H1 (cell line): Measurements from ENCODE around the gene HLTF. TPM values are rescaled to one million over a fixed set of nuclear protein-coding genes. Genes with fewer than 3 reads are reported as not detected.

Experiments
- CTCF ChIA-PET: fragments of 300-600 bp; sonication (Branson Sonifier 250); formaldehyde crosslinking; loops from one replicate; lab custom pipeline; 2021; ENCODE audit not compliant: partially characterized antibody; lab: Charles Lee
- POLR2A ChIA-PET: fragments of 300-600 bp; sonication (Branson Sonifier 250); formaldehyde crosslinking; loops from one replicate; lab custom pipeline; 2021; ENCODE audit warnings: inconsistent platforms; ENCODE audit not compliant: partially characterized antibody; lab: Charles Lee
- DNase-seq, 2 experiments: peaks; one replicate each; pipeline versions ENCODE4 v3.0.0 to v3.0.0-alpha.2; 2010 to 2022; ENCODE audit warnings: low spot score in 2 of 2, low read depth in 1 of 2, mixed read lengths in 1 of 2
- FAIRE-seq: peaks from 2 replicates; lab custom pipeline; 2011; peaks lifted over from hg19 to GRCh38; lab: Jason Lieb, UNC
- H2AFZ ChIP-seq: 2 replicates; pipeline ENCODE4 v1.8.1; 2012; ENCODE audit warnings: low read length, inconsistent platforms
- H2AK5ac ChIP-seq: 2 replicates; pipeline ENCODE4 v1.6.1; 2013; ENCODE audit warnings: low read depth, low read length
- H2BK120ac ChIP-seq: replicated peaks from 2 replicates; pipeline ENCODE3; 2013; ENCODE audit warnings: low read depth, low read length, inconsistent platforms
- H2BK12ac ChIP-seq: 2 replicates; pipeline ENCODE4 v1.6.1; 2013; ENCODE audit warnings: low read depth, low read length
- H2BK15ac ChIP-seq: 2 replicates; pipeline ENCODE4 v1.6.1; 2013; ENCODE audit warnings: low read length
- H2BK20ac ChIP-seq: 2 replicates; pipeline ENCODE4 v1.6.1; 2013; ENCODE audit warnings: low read length
- H2BK5ac ChIP-seq: 2 replicates; pipeline ENCODE4 v1.6.1; 2013; ENCODE audit warnings: low read depth, low read length
- H3K14ac ChIP-seq: 2 replicates; pipeline ENCODE4 v1.6.1; 2013; ENCODE audit warnings: inconsistent platforms; ENCODE audit not compliant: insufficient read length
- H3K18ac ChIP-seq: 2 replicates; pipeline ENCODE4 v1.6.1; 2013; ENCODE audit warnings: low read length; ENCODE audit errors: extremely low read depth
- H3K23ac ChIP-seq: 2 replicates; pipeline ENCODE4 v1.6.1; 2013; ENCODE audit warnings: inconsistent platforms; ENCODE audit not compliant: insufficient read length
- H3K23me2 ChIP-seq: 2 replicates; pipeline ENCODE4 v1.6.1; 2013; ENCODE audit warnings: low read depth, low read length
- H3K27ac ChIP-seq: 2 replicates; pipeline ENCODE4 v1.6.1; 2011; ENCODE audit warnings: low read depth, low read length, inconsistent platforms
- H3K27me3 ChIP-seq, 4 experiments: replicated peaks in 1 of 4; 1 replicate in 1 of 4; 2 replicates in 3 of 4; pipeline versions ENCODE4 v1.6.1 to v1.8.1; 2011 to 2013; ENCODE audit warnings: low read length in 3 of 4, mild to moderate bottlenecking in 3 of 4, inconsistent platforms in 2 of 4, mixed read lengths in 2 of 4, moderate library complexity in 1 of 4; ENCODE audit not compliant: control insufficient read depth in 3 of 4, insufficient read depth in 3 of 4; ENCODE audit errors: extremely low read depth in 1 of 4
- H3K36me3 ChIP-seq, 4 experiments: 2 replicates each; pipeline versions ENCODE4 v1.6.1 to v1.8.1; 2011 to 2013; ENCODE audit warnings: mild to moderate bottlenecking in 4 of 4, low read length in 3 of 4, moderate library complexity in 2 of 4, control low read depth in 1 of 4, inconsistent platforms in 1 of 4; ENCODE audit not compliant: insufficient read depth in 4 of 4, control insufficient read depth in 2 of 4
- H3K4ac ChIP-seq: replicated peaks from 2 replicates; pipeline ENCODE3; 2013; ENCODE audit warnings: low read length, low read depth, mixed read lengths, inconsistent platforms; ENCODE audit not compliant: insufficient read length
- H3K4me1 ChIP-seq, 4 experiments: replicated peaks in 1 of 4; 1 replicate in 1 of 4; 2 replicates in 3 of 4; pipeline versions ENCODE4 v1.6.1 to v1.8.1; 2011 to 2013; ENCODE audit warnings: low read length in 3 of 4, inconsistent platforms in 2 of 4, mixed read lengths in 1 of 4; ENCODE audit not compliant: insufficient read depth in 4 of 4, control insufficient read depth in 3 of 4
- H3K4me2 ChIP-seq, 2 experiments: 2 replicates each; pipeline versions ENCODE4 v1.6.1 to v1.8.1; 2011 to 2013; ENCODE audit warnings: low read depth in 2 of 2, low read length in 2 of 2, control low read depth in 1 of 2, inconsistent platforms in 1 of 2, mild to moderate bottlenecking in 1 of 2; ENCODE audit not compliant: insufficient read depth in 1 of 2
- H3K4me3 ChIP-seq, 4 experiments: fragments of 200-600, 300-600 bp in 1 of 4; sonication (generic), shearing (Covaris generic), sonication (Bioruptor Twin) in 1 of 4; 2 replicates each; pipeline versions ENCODE4 v1.5.1 to v1.8.1; 2011 to 2016; ENCODE audit warnings: low read length in 4 of 4, low read depth in 3 of 4, control low read depth in 2 of 4, inconsistent platforms in 2 of 4, mild to moderate bottlenecking in 2 of 4, mixed read lengths in 1 of 4, moderate library complexity in 1 of 4; ENCODE audit not compliant: insufficient read depth in 2 of 4; ENCODE audit errors: extremely low read depth in 1 of 4
- H3K56ac ChIP-seq: replicated peaks from 2 replicates; pipeline ENCODE3; 2013; ENCODE audit warnings: low read depth, mild to moderate bottlenecking, mixed read lengths, low read length, inconsistent platforms; ENCODE audit not compliant: insufficient read length
- H3K79me1 ChIP-seq: 2 replicates; pipeline ENCODE4 v1.6.1; 2013; ENCODE audit warnings: low read depth, low read length, control low read depth
- H3K79me2 ChIP-seq, 2 experiments: 2 replicates each; pipeline versions ENCODE4 v1.6.1 to v1.8.1; 2012 to 2013; ENCODE audit warnings: low read length in 2 of 2, mild to moderate bottlenecking in 2 of 2, inconsistent platforms in 1 of 2; ENCODE audit not compliant: insufficient read depth in 2 of 2, control insufficient read depth in 1 of 2
- H3K9ac ChIP-seq, 4 experiments: replicated peaks in 1 of 4; 1 replicate in 1 of 4; 2 replicates in 3 of 4; pipeline versions ENCODE4 v1.6.1 to v1.8.1; 2011 to 2013; ENCODE audit warnings: low read depth in 3 of 4, low read length in 3 of 4, control low read depth in 2 of 4, mild to moderate bottlenecking in 2 of 4, moderate library complexity in 2 of 4, inconsistent platforms in 1 of 4; ENCODE audit errors: extremely low read depth in 1 of 4
- H3K9me3 ChIP-seq, 2 experiments: 2 replicates each; pipeline versions ENCODE4 v1.6.1 to v1.8.1; 2012 to 2013; ENCODE audit warnings: mild to moderate bottlenecking in 2 of 2, moderate library complexity in 2 of 2, control low read depth in 1 of 2, inconsistent platforms in 1 of 2, low read depth in 1 of 2, low read length in 1 of 2, mixed read lengths in 1 of 2; ENCODE audit not compliant: insufficient read depth in 2 of 2
- H4K20me1 ChIP-seq, 2 experiments: replicated peaks in 1 of 2; 2 replicates each; pipeline versions ENCODE3 to v1.8.1; 2011 to 2013; ENCODE audit warnings: inconsistent platforms in 2 of 2, low read length in 2 of 2, mild to moderate bottlenecking in 1 of 2; ENCODE audit not compliant: insufficient read depth in 2 of 2, control insufficient read depth in 1 of 2
- H4K5ac ChIP-seq: 2 replicates; pipeline ENCODE4 v1.6.1; 2013; ENCODE audit warnings: low read length, low read depth, mixed read lengths, inconsistent platforms; ENCODE audit not compliant: insufficient read length
- H4K8ac ChIP-seq: 2 replicates; pipeline ENCODE4 v1.8.0; 2013; ENCODE audit warnings: mild to moderate bottlenecking, moderate library complexity, low read length, inconsistent platforms; ENCODE audit not compliant: insufficient read depth; ENCODE audit errors: extremely low read depth
- H4K91ac ChIP-seq: replicated peaks from 2 replicates; pipeline ENCODE3; 2013; ENCODE audit warnings: low read length, mixed read lengths, inconsistent platforms; ENCODE audit not compliant: insufficient read length
- BACH1 ChIP-seq: IDR thresholded peaks from 2 replicates; pipeline ENCODE4 v1.6.1; 2012; ENCODE audit warnings: low read length, improper control_type of control experiment
- EP300 ChIP-seq, 2 experiments: IDR thresholded peaks; 1 replicate in 1 of 2; 2 replicates in 1 of 2; pipeline ENCODE4 v1.6.1; 2011 to 2012; ENCODE audit warnings: low read depth in 2 of 2, low read length in 2 of 2, mild to moderate bottlenecking in 2 of 2, borderline replicate concordance in 1 of 2, inconsistent platforms in 1 of 2, moderate library complexity in 1 of 2
- EZH2 ChIP-seq: fragments of 200-600 bp; sonication (generic); IDR thresholded peaks from 2 replicates; pipeline ENCODE4 v1.7.1; 2012; ENCODE audit warnings: low read depth, mild to moderate bottlenecking, moderate library complexity, low read length, inconsistent platforms; ENCODE audit not compliant: severe bottlenecking
- GABPA ChIP-seq: IDR thresholded peaks from 2 replicates; pipeline ENCODE4 v1.6.1; 2011; ENCODE audit warnings: mild to moderate bottlenecking, low read length, moderate library complexity, borderline replicate concordance; ENCODE audit not compliant: insufficient read depth
- JUN ChIP-seq: IDR thresholded peaks from 2 replicates; pipeline ENCODE4 v1.6.1; 2011; ENCODE audit warnings: low read depth, mild to moderate bottlenecking, improper control_type of control experiment, low read length
- RXRA ChIP-seq: IDR thresholded peaks from 2 replicates; pipeline ENCODE4 v1.6.1; 2011; ENCODE audit warnings: low read depth, mild to moderate bottlenecking, low read length, moderate library complexity; ENCODE audit not compliant: insufficient read depth
- SUZ12 ChIP-seq: fragments of 200-600 bp; sonication (generic); IDR thresholded peaks from 2 replicates; pipeline ENCODE4 v1.6.1; 2012; ENCODE audit warnings: mild to moderate bottlenecking, inconsistent platforms, low read length, moderate library complexity, mixed read lengths
- WGBS, 2 experiments: shearing (Covaris generic) in 1 of 2; methylation state at CpG; one replicate each; pipeline versions ENCODE4 v1.1.6 to v1.1.7; 2013 to 2015; ENCODE audit warnings: low lambda C conversion rate in 2 of 2, mixed read lengths in 2 of 2, inconsistent platforms in 1 of 2, low coverage in 1 of 2, missing lambda C conversion rate in 1 of 2; ENCODE audit not compliant: insufficient replicate concordance in 2 of 2, insufficient coverage in 1 of 2, insufficient read length in 1 of 2; ENCODE audit errors: extremely low coverage in 1 of 2, missing lambda C conversion rate in 1 of 2; 5-methylcytosine and 5-hydroxymethylcytosine counted together
- polyA plus RNA-seq, 7 experiments: library from polyadenylated mRNA; depleted of rRNA in 3 of 7; stranded (reverse) in 5 of 7; unstranded in 2 of 7; fragments of >200 nt in 5 of 7; fragments of 200-250 nt in 2 of 7; gene quantifications; 1 replicate in 5 of 7; 2 replicates in 1 of 7; 4 replicates in 1 of 7; pipeline versions ENCODE4 v1.2.1 to v1.2.3, GENCODE V29; 2011 to 2013; ENCODE audit warnings: missing spikeins in 2 of 7, mixed read lengths in 2 of 7
- total RNA-seq: library from RNA; stranded (reverse); fragmentation: NEBNext Ultra II Directional; extraction: Animal tissue kit (Norgen Biotek cat#: 25700); gene quantifications from 2 replicates; pipeline ENCODE4 v1.2.1, GENCODE V29; 2021

Gene HLTF
- total and polyA plus RNA-seq, 2 of the 8 experiments (the other 6 are each of a cell fraction or from before 2014, with no cell fraction given): 18.1 to 60.3 TPM

DNA sequence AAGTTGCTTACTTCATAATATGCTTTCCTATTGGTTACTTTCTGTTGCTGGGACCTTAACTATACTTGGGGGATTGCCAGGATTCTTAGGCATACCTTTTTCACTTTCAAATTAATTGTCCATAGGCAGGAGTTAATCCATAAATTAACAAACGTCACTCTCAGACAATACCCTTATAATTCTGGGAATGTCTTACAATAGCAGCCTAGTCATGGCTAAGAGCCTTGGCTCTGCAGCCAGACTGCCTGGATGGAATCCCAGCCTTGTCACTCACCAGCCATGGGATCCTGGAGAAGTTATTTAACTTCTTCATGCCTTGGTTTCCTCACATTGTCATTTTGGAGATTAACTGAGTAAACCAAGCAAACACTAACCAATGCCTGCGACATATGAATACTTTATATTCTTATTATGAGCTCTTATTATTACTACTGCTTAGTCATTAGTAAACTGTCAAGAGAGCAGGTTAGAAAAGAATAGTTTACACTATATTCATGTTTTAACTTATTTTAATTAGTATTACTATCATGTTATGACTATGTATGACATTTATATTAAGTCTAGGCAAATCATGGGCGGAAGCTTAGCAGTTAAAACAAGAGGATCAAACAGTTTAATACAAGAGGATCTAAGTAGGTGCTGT, 66.0 kb downstream of the HLTF start:
- Histone ChIP-seq H4K20me1 (no peaks in the 10 kb centered on the region), H3K79me2 (no peaks in the 10 kb centered on the region), H4K8ac (no peak overlapping the region), H2BK20ac (peak overlapping the region; percentile 98), H3K27ac (peak overlapping the region; percentile 27; the same call in 1 of the 2 replicates), H3K36me3 (peaks cover 0 to 30% (median 10%) of the 10 kb centered on the region in 4 experiments; a peak in 4 of 8 replicates), H2AK5ac (peak overlapping the region; percentile 84; the same call in 1 of the 2 replicates), H4K5ac (no peak overlapping the region), H3K27me3 (no peaks in the 10 kb centered on the region), H2BK12ac (peak overlapping the region; percentile 95; the same call in 1 of the 2 replicates)
- DNase-seq: no peak
- 73% methylated on average over 3 of the region's 3 CpGs; no CpG with 5 or more reads in 1 of the 2 experiments for WGBS, 2 experiments
- POLR2A ChIA-PET: interaction anchor here (0.7 to 1.4 kb wide), 3 partner anchors 11 to 459 kb away, joined by 3 to 7 read pairs (median 4); no protein-coding TSS in a partner anchor
- TF ChIP-seq EZH2 (no peak), GABPA (no peak), EP300 (IDR thresholded peaks at IDR 0.05; ENCODE audit: borderline replicate concordance in 1 of 2, low read depth in 2 of 2, low read length in 2 of 2) (no peak), BACH1 (no peak), RXRA (no peak), SUZ12 (no peak), JUN (no peak)
- TF ChIP-seq, all 59 proteins: peak for 0
- H3K14ac ChIP-seq: no peak overlapping the region
- H3K56ac ChIP-seq: no peak overlapping the region
- peak overlapping the region in 2 of 4 experiments; percentile 13 to 19; a peak in 2 of 8 replicates for H3K4me3 ChIP-seq
- peak overlapping the region; percentile 73; the same call in 1 of the 2 replicates for H3K18ac ChIP-seq
- H2BK15ac ChIP-seq: no peak overlapping the region
- H3K79me1 ChIP-seq: peaks cover 2% of the 10 kb centered on the region; the same call in 1 of the 2 replicates
- H3K4me1 ChIP-seq: peaks cover 2 to 20% (median 15%) of the 10 kb centered on the region in 4 experiments
- peak overlapping the region; percentile 84 for H2BK120ac ChIP-seq
- H2AFZ ChIP-seq: no peak overlapping the region
- no peaks in the 10 kb centered on the region for H3K23me2 ChIP-seq
- no peak overlapping the region for H3K9ac ChIP-seq
- H2BK5ac ChIP-seq: peak overlapping the region; percentile 90; the same call in 1 of the 2 replicates
- H3K9me3 ChIP-seq: peaks cover 13 to 17% of the 10 kb centered on the region in 2 experiments
- peak overlapping the region; percentile 37 to 47 for H3K4me2 ChIP-seq
- H3K23ac ChIP-seq: no peak overlapping the region
- CTCF ChIA-PET: interaction anchor here (2.0 to 3.9 kb wide), 2 partner anchors 64 to 100 kb away, joined by 6 to 25 read pairs; no protein-coding TSS in a partner anchor
- H4K91ac ChIP-seq: peak overlapping the region; percentile 86
- no peak for FAIRE-seq
- no peak overlapping the region for H3K4ac ChIP-seq
